ENCODE measurements around the gene ALG9. TPM values are rescaled to one million over a fixed set of nuclear protein-coding genes. Genes with fewer than 3 reads are reported as not detected.

ALG9 gene
- total RNA-seq, 2 donors from 2014 or later = 22.2 to 32.4 TPM

DNA sequence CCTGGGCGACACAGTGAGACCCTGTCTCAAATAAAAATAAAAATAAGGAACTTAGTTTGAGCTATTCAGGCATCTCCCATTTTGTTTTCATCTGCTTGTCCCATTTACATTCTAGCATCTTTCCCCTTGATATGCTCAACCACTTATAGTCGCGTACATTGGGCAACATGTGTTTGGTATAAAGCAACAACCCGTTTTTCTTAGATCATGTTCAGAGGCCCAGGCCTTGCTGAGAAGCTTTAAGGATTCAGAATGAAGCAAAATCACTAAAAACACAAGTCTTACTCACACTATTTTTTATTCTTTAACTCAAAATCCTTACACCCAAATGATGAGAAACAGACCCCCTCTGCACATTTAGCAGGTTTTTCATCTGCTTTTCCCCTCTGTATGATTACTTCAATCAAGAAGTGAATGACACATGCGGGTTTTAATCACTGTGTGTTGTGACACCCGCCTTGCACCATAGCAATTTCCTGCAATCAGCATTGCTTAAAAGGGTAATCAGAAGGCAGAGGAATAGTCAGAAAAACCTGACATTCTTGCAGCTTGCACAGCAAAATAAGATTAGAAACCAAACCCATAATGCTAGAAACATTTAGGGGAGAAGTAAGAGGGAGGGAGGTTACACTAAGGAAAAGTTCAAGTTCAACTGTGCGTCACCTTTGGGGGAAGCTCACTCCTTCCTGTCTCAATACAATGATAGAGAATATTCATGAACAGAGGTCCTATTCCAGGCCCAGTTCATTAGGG lies 25.9 kb downstream of the ALG9 start:
- H3K27me3 ChIP-seq = no peaks in the 10 kb centered on the region
- no peak for DNase-seq (ENCODE audit: low spot score)
- TF ChIP-seq, protein P1, sequence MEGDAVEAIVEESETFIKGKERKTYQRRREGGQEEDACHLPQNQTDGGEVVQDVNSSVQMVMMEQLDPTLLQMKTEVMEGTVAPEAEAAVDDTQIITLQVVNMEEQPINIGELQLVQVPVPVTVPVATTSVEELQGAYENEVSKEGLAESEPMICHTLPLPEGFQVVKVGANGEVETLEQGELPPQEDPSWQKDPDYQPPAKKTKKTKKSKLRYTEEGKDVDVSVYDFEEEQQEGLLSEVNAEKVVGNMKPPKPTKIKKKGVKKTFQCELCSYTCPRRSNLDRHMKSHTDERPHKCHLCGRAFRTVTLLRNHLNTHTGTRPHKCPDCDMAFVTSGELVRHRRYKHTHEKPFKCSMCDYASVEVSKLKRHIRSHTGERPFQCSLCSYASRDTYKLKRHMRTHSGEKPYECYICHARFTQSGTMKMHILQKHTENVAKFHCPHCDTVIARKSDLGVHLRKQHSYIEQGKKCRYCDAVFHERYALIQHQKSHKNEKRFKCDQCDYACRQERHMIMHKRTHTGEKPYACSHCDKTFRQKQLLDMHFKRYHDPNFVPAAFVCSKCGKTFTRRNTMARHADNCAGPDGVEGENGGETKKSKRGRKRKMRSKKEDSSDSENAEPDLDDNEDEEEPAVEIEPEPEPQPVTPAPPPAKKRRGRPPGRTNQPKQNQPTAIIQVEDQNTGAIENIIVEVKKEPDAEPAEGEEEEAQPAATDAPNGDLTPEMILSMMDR (IDR thresholded peaks at IDR 0.05) = no peak
- no peaks in the 10 kb centered on the region for H3K4me1 ChIP-seq
- H3K27ac ChIP-seq = no peak overlapping the region
- peaks cover 33% of the 10 kb centered on the region for H3K36me3 ChIP-seq
- no peak overlapping the region for H3K4me3 ChIP-seq
- H3K9me3 ChIP-seq = no peaks in the 10 kb centered on the region

DNA sequence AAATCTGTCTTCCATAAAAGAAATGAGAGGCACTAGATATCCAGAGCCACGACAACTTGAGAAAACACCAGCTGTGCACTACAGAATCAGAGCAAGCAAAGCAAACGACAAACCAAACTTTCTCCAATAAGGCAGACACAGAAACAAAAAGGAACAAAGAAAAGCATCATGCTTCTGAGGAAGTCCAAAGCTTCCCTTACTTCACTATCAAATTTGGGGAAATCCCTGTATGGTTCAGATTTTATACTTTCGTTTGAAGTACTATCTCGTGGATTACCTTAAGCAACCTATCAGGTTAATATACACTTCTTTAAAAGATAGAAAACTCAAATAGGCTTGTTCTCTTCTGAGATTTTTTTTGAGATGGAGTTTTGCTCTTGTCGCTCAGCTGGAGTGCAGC lies 27.7 kb downstream of the ALG9 start:
- Histone ChIP-seq H3K27ac (no peak overlapping the region), H3K4me1 (no peaks in the 10 kb centered on the region), H3K27me3 (no peaks in the 10 kb centered on the region), H3K4me3 (no peak overlapping the region), H3K36me3 (peaks cover 25% of the 10 kb centered on the region), H3K9me3 (no peaks in the 10 kb centered on the region)
- TF ChIP-seq, protein P1 (IDR thresholded peaks at IDR 0.05) = no peak
- DNase-seq (ENCODE audit: low spot score) = no peak

DNA sequence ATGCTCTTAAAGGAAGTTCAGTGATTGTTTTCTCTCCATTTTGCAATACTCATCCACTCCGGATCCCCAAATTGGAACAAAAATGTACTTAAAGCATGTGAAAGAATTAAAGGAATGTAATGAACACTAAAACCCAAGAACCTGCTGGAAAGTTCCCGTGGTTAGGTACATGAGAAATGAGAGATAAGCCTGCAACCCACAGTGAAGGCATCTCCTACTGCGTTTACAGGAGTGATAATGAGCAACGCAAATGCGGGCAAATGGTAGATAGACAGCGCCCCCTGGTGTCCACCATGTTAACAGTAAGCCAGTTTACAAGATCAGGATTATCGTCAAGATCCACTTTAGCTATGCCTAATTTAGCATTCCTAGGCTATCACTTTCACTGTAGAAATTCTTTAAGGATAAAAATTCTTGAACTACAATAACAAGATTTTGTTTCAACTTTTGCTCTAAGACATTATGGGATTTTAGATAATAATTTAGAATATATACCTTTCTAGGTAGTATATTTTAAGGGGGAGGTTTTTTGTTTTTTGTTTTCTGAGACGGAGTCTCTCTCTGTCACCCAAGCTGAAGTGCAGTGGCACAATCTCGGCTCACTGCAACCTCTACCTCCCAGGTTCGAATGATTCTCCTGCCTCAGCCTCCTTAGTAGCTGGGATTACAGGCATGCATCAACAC lies 29.9 kb downstream of the ALG9 start:
- TF ChIP-seq, protein P1 (IDR thresholded peaks at IDR 0.05) = peak; percentile 79 to 93
- Histone ChIP-seq H3K4me1 (no peaks in the 10 kb centered on the region), H3K27me3 (no peaks in the 10 kb centered on the region), H3K9me3 (no peaks in the 10 kb centered on the region), H3K4me3 (no peak overlapping the region), H3K36me3 (peaks cover 13% of the 10 kb centered on the region), H3K27ac (no peak overlapping the region)
- DNase-seq (ENCODE audit: low spot score) = peak; percentile 96

DNA sequence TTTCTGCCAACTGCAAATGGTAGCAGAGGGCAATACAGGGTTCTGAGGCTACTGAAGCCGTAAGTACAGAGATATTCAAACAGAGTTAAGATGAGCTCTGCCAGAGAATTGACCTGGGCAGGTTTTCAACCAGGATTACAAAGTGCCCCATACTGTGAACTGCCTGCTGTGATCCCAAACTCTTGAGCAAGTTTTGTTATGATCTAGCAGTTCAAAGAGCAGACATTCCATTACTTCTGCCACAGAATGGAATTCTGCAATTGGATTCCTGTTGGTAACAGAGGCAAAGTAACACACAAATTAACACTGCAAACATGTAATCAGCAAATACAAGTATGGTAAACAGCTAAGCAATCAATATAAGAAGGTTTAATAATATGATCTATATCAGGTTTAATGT lies 31.2 kb downstream of the ALG9 start:
- H3K4me1 ChIP-seq = no peaks in the 10 kb centered on the region
- H3K27me3 ChIP-seq = no peaks in the 10 kb centered on the region
- peaks cover 23% of the 10 kb centered on the region for H3K36me3 ChIP-seq
- no peaks in the 10 kb centered on the region for H3K9me3 ChIP-seq
- H3K27ac ChIP-seq = no peak overlapping the region
- no peak for DNase-seq (ENCODE audit: low spot score)
- H3K4me3 ChIP-seq = no peak overlapping the region
- TF ChIP-seq, protein P1 (IDR thresholded peaks at IDR 0.05) = no peak

DNA sequence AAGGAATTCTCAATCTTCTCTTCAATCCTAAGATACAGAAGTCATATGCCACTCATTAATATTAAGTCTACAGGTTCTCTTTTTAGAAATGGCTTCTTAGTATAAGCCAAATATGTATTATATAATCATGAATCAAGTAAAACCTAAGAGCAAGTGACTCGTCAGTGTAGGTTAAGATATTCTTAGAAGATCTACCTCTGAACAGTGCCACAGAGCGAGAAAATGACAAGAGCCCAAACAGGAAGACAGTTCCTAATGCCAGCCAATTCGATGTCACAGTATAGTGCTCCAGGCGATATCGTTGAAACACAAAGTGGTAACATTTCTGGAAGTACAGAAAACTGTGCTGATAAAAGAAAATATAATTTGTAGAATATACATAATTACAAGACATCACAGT lies 33.3 kb downstream of the ALG9 start:
- Histone ChIP-seq H3K9me3 (no peaks in the 10 kb centered on the region), H3K4me3 (no peak overlapping the region), H3K4me1 (no peaks in the 10 kb centered on the region), H3K27me3 (no peaks in the 10 kb centered on the region), H3K36me3 (peaks cover 16% of the 10 kb centered on the region), H3K27ac (no peak overlapping the region)
- no peak for DNase-seq (ENCODE audit: low spot score)
- TF ChIP-seq, protein P1 (IDR thresholded peaks at IDR 0.05) = no peak
